PC-3 (cell line): ENCODE results near the gene HNRNPL. TPM values are rescaled to one million over a fixed set of nuclear protein-coding genes. Genes with fewer than 3 reads are reported as not detected.
"Not testable (repeated sequence)": the region's sequence is repeated elsewhere in the genome, so short reads cannot be mapped to it uniquely, and the experiment has no call there.

Experiments
- ATAC-seq: fragments of 200-7000 bp; cut with Tn5 transposase; 2 replicates; pipeline ENCODE4 v1.9.1; 2020; ENCODE audit warnings: mild to moderate bottlenecking, moderate library complexity
- BruUV-seq: library from RNA; stranded (reverse); fragments of 400-500 nt; replicated peaks from 2 replicates; lab custom pipeline; 2021; lab: Mats Ljungman, UMichigan
- CTCF ChIA-PET: fragments of 300-600 bp; sonication (Branson Sonifier 250); formaldehyde crosslinking; loops from one replicate; lab custom pipeline; 2022; ENCODE audit warnings: antibody characterized with exemption; lab: Charles Lee
- POLR2A ChIA-PET: fragments of 300-600 bp; sonication (Branson Sonifier 250); formaldehyde crosslinking; loops from one replicate; lab custom pipeline; 2022; ENCODE audit warnings: antibody characterized with exemption; ENCODE audit not compliant: unreplicated experiment; lab: Charles Lee
- DNase-seq: peaks from one replicate; pipeline ENCODE4 v3.0.0-alpha.2; 2015
- H2AFZ ChIP-seq: fragments of 300-600 bp; sonication (generic); 2 replicates; pipeline ENCODE4 v1.6.0; 2016; ENCODE audit warnings: antibody characterized with exemption, low read length
- H3F3A ChIP-seq: fragments of 300-600 bp; sonication (generic); one replicate; pipeline ENCODE4 v1.6.0; 2017; ENCODE audit warnings: antibody characterized with exemption, low read length, control low read depth, mild to moderate bottlenecking; ENCODE audit not compliant: unreplicated experiment
- H3K27ac ChIP-seq: fragments of 300-600 bp; sonication (generic); 2 replicates; pipeline ENCODE4 v1.5.1; 2016; ENCODE audit warnings: mild to moderate bottlenecking, low read length
- H3K27me3 ChIP-seq: fragments of 300-600 bp; sonication (generic); 2 replicates; pipeline ENCODE4 v1.6.1; 2016; ENCODE audit warnings: low read length, mixed read lengths
- H3K36me3 ChIP-seq: fragments of 300-600 bp; sonication (generic); 2 replicates; pipeline ENCODE4 v1.6.1; 2016; ENCODE audit warnings: low read depth, mixed run types, low read length, mixed read lengths
- H3K4me1 ChIP-seq: fragments of 300-600 bp; sonication (generic); 2 replicates; pipeline ENCODE4 v1.5.1; 2016; ENCODE audit warnings: low read length; ENCODE audit not compliant: insufficient read depth
- H3K4me2 ChIP-seq: fragments of 300-600 bp; sonication (generic); 2 replicates; pipeline ENCODE4 v1.6.0; 2016; ENCODE audit warnings: low read length
- H3K4me3 ChIP-seq: fragments of 300-600 bp; sonication (generic); 2 replicates; pipeline ENCODE4 v1.5.1; 2016; ENCODE audit warnings: mild to moderate bottlenecking, low read length, mixed read lengths
- H3K79me2 ChIP-seq: fragments of 300-600 bp; sonication (generic); 2 replicates; pipeline ENCODE4 v1.6.1; 2017; ENCODE audit warnings: low read length, mixed read lengths
- H3K9ac ChIP-seq: fragments of 300-600 bp; sonication (generic); 2 replicates; pipeline ENCODE4 v1.6.0; 2016; ENCODE audit warnings: mild to moderate bottlenecking, low read length
- H3K9me2 ChIP-seq: fragments of 300-600 bp; sonication (generic); replicated peaks from 2 replicates; pipeline ENCODE4 v1.6.1; 2016; ENCODE audit warnings: mixed run types, low read length, mixed read lengths
- H3K9me3 ChIP-seq: fragments of 300-600 bp; sonication (generic); 2 replicates; pipeline ENCODE4 v1.6.1; 2016; ENCODE audit warnings: low read length, mixed read lengths
- H4K20me1 ChIP-seq: fragments of 300-600 bp; sonication (generic); 2 replicates; pipeline ENCODE4 v1.6.1; 2016; ENCODE audit warnings: low read length, mixed read lengths
- EZH2 ChIP-seq: fragments of 300-600 bp; sonication (generic); IDR thresholded peaks from one replicate; pipeline ENCODE4 v1.6.1; 2017; ENCODE audit warnings: antibody characterized with exemption, mild to moderate bottlenecking, low read length; ENCODE audit not compliant: unreplicated experiment
- EZH2phosphoT487 ChIP-seq: fragments of 300-600 bp; sonication (generic); IDR thresholded peaks from 2 replicates; pipeline ENCODE4 v1.6.1; 2018; ENCODE audit warnings: mild to moderate bottlenecking, antibody characterized with exemption, low read length, borderline replicate concordance
- intact Hi-C: fragments of 100-400 bp; cut with micrococcal nuclease; formaldehyde crosslinking; loops from 2 replicates; pipeline ENCODE4 v1.9.0; 2023
- total RNA-seq: library from RNA; depleted of rRNA; stranded (reverse); fragments of >200 nt; gene quantifications from 2 replicates; pipeline ENCODE4 v1.2.3, GENCODE V29; 2014
- TF ChIP-seq, protein P1 (sequence below): fragments of 300-600 bp; sonication (generic); conservative IDR thresholded peaks from 2 replicates; pipeline ENCODE4 v1.5.1; 2017; ENCODE audit warnings: antibody characterized with exemption, low read depth, mild to moderate bottlenecking, low read length

Gene HNRNPL
- total RNA-seq, 1 experiment from 2014 or later, result 315 TPM

DNA sequence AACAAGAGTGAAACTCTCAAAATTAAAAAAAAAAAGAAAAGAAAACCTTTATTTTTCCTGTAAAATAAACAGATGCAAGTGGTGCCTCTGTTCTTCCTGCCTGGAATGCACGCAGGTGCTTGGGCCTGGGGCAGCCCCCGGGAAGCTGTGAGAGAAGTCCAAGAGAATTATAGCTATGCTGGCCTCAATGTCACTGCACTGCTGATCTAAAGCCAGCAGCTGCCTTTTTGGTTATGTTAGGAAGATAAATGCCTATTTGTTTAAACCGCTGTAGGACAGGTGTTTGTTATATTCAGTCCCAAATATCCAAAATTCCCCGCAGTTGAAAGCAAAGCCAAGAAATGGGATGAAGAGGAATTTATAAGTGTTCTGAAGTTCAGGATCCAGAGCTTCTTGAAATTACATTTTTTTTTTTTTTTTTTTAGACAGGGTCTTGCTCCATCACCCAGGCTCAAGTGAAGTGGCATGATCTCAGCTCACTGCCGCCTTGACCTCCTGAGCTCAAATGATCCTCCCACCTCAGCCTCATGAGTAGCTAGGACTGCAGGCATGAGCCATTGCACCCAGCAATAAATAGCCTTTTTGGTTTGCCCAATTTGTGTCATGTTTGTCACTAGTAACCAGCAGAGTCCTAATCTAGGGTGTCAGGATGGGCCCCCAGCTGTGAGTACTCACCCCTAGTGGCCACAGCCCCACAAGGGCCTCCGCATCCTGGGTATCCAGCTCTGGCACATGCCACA lies 26.0 kb upstream of the HNRNPL start:
- POLR2A ChIA-PET, result no interaction called here
- no peaks in the 10 kb centered on the region for H3K4me1 ChIP-seq
- H3K9me2 ChIP-seq, result no peaks in the 10 kb centered on the region
- intact Hi-C loops, result no loop called here
- H3K9me3 ChIP-seq, result no peaks in the 10 kb centered on the region
- CTCF ChIA-PET, result no interaction called here
- ATAC-seq (no peak), DNase-seq (no peak)
- no peak overlapping the region for H2AFZ ChIP-seq
- H4K20me1 ChIP-seq, result no peaks in the 10 kb centered on the region
- no peak for TF ChIP-seq EZH2
- TF ChIP-seq EZH2phosphoT487, result no peak
- TF ChIP-seq, protein P1, sequence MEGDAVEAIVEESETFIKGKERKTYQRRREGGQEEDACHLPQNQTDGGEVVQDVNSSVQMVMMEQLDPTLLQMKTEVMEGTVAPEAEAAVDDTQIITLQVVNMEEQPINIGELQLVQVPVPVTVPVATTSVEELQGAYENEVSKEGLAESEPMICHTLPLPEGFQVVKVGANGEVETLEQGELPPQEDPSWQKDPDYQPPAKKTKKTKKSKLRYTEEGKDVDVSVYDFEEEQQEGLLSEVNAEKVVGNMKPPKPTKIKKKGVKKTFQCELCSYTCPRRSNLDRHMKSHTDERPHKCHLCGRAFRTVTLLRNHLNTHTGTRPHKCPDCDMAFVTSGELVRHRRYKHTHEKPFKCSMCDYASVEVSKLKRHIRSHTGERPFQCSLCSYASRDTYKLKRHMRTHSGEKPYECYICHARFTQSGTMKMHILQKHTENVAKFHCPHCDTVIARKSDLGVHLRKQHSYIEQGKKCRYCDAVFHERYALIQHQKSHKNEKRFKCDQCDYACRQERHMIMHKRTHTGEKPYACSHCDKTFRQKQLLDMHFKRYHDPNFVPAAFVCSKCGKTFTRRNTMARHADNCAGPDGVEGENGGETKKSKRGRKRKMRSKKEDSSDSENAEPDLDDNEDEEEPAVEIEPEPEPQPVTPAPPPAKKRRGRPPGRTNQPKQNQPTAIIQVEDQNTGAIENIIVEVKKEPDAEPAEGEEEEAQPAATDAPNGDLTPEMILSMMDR, result no peak
- H3F3A ChIP-seq, result no peaks in the 10 kb centered on the region
- no peaks in the 10 kb centered on the region for H3K27me3 ChIP-seq
- BruUV-seq, result no TSS peak
- no peak overlapping the region for H3K4me3 ChIP-seq
- H3K9ac ChIP-seq, result no peak overlapping the region
- no peaks in the 10 kb centered on the region for H3K36me3 ChIP-seq
- no peak overlapping the region for H3K4me2 ChIP-seq
- no peaks in the 10 kb centered on the region for H3K79me2 ChIP-seq
- no peak overlapping the region for H3K27ac ChIP-seq

DNA sequence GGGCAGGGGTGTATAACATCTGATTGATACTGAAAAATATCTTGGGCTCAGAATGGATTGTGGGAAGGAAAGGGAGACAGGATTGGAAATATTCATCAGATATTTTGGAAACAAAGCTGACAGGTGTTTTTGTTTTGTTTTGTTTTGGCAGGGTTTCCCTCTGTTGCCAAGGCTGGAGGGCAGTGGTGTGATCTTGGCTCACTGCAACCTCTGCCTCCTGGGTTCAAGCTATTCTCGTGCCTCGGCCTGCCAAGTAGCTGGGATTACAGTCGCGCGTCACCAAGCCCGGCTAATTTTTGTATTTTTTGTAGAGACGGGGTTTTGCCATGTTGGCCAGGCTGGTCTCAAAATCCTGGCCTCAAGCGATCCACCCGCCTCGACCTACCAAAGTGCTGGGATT lies 23.6 kb upstream of the HNRNPL start:
- H4K20me1 ChIP-seq, intact Hi-C loops, H3K9ac ChIP-seq, H3K27me3 ChIP-seq, BruUV-seq, H3K4me1 ChIP-seq, H3K79me2 ChIP-seq, H3K36me3 ChIP-seq, H2AFZ ChIP-seq, POLR2A ChIA-PET, H3K4me2 ChIP-seq, H3K27ac ChIP-seq, H3K9me2 ChIP-seq, ATAC-seq, H3F3A ChIP-seq, CTCF ChIA-PET, H3K9me3 ChIP-seq, H3K4me3 ChIP-seq, DNase-seq: not testable (repeated sequence)

DNA sequence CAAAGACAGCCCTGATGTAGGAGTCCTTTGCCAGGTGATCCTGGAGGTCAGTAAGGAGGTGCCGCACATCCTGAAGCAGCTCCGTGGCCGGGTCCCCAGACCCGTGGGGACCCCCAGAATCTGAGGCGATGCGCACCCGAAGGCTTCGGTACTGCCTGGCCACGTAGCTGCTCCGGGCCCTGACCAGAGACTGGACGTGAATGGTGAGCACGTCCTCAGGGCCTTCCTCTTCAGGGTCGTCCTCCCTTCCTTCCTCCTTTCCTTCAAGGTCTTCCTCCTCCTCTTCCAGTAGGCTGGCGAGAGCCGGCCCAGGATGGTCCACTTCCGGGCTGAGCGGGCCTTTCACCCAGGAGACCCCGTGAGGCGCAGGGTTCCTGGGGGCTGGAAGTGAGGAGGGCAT lies 20.8 kb upstream of the HNRNPL start:
- Histone ChIP-seq H3K4me3 (no peak overlapping the region), H3F3A (no peaks in the 10 kb centered on the region), H3K27me3 (no peaks in the 10 kb centered on the region), H3K79me2 (no peaks in the 10 kb centered on the region), H4K20me1 (no peaks in the 10 kb centered on the region), H3K9me3 (no peaks in the 10 kb centered on the region), H2AFZ (no peak overlapping the region), H3K27ac (no peak overlapping the region), H3K4me1 (no peaks in the 10 kb centered on the region), H3K9me2 (no peaks in the 10 kb centered on the region), H3K36me3 (no peaks in the 10 kb centered on the region), H3K9ac (no peak overlapping the region), H3K4me2 (no peak overlapping the region)
- BruUV-seq, result no TSS peak
- DNase-seq (no peak), ATAC-seq (no peak)
- CTCF ChIA-PET, result no interaction called here
- intact Hi-C loops, result no loop called here
- POLR2A ChIA-PET, result no interaction called here
- no peak for TF ChIP-seq EZH2
- no peak for TF ChIP-seq EZH2phosphoT487
- TF ChIP-seq, protein P1, result no peak
